HepG2 (cell line): Measurements from ENCODE around the gene TEX29.

Experiments
- AGO2 ChIP-seq: fragments of 200-400 bp; formaldehyde crosslinking; optimal IDR thresholded peaks from 2 replicates; pipeline ENCODE3; 2017; ENCODE audit warnings: mild to moderate bottlenecking, low read depth, low read length, moderate library complexity
- ATF7 ChIP-seq, 2 experiments: fragments of 450-650 bp in 1 of 2; sonication (generic) in 1 of 2; formaldehyde crosslinking in 1 of 2; IDR thresholded peaks; 2 replicates each; pipeline versions ENCODE4 v1.4.0 to v1.6.1; 2016 to 2020; ENCODE audit warnings: antibody characterized with exemption in 1 of 2, mild to moderate bottlenecking in 1 of 2, missing genetic modification reagents in 1 of 2
- BRCA1 ChIP-seq: sonication (generic); formaldehyde crosslinking; IDR thresholded peaks from 2 replicates; pipeline ENCODE4 v1.4.0; 2020; ENCODE audit warnings: missing genetic modification reagents
- CTCF ChIP-seq: sonication (generic); formaldehyde crosslinking; IDR thresholded peaks from 2 replicates; pipeline ENCODE4 v1.5.0; 2020; ENCODE audit warnings: mild to moderate bottlenecking, missing genetic modification reagents, moderate library complexity
- JDP2 ChIP-seq: sonication (generic); formaldehyde crosslinking; IDR thresholded peaks from 2 replicates; pipeline ENCODE4 v1.8.1; 2022; ENCODE audit warnings: missing genetic modification reagents, borderline replicate concordance
- KLF16 ChIP-seq, 2 experiments: sonication (generic) in 1 of 2; formaldehyde crosslinking in 1 of 2; IDR thresholded peaks; 2 replicates each; pipeline versions ENCODE4 v1.6.1 to v1.8.0; 2016 to 2023; ENCODE audit warnings: missing genetic modification reagents in 2 of 2, missing compliant biosample characterization in 1 of 2
- SNAPC2 ChIP-seq: sonication (generic); formaldehyde crosslinking; IDR thresholded peaks from 2 replicates; pipeline ENCODE4 v1.8.1; 2022; ENCODE audit warnings: mild to moderate bottlenecking, missing genetic modification reagents
- XBP1 ChIP-seq: sonication (generic); formaldehyde crosslinking; IDR thresholded peaks from 2 replicates; pipeline ENCODE4 v1.5.0; 2020; ENCODE audit warnings: missing genetic modification reagents
- ZNF317 ChIP-seq: sonication (generic); formaldehyde crosslinking; IDR thresholded peaks from 2 replicates; pipeline ENCODE4 v1.5.0; 2020; ENCODE audit warnings: mild to moderate bottlenecking, missing genetic modification reagents
- ZNF496 ChIP-seq: sonication (generic); formaldehyde crosslinking; IDR thresholded peaks from 2 replicates; pipeline ENCODE4 v1.8.1; 2023; ENCODE audit warnings: mild to moderate bottlenecking, moderate library complexity, missing genetic modification reagents; ENCODE audit not compliant: insufficient replicate concordance
- ZNF713 ChIP-seq: sonication (generic); formaldehyde crosslinking; IDR thresholded peaks from 2 replicates; pipeline ENCODE4 v1.4.0; 2020; ENCODE audit warnings: mild to moderate bottlenecking, missing genetic modification reagents
- ZSCAN29 ChIP-seq: sonication (generic); formaldehyde crosslinking; conservative IDR thresholded peaks from 2 replicates; pipeline ENCODE4 v1.4.0; 2020; ENCODE audit warnings: mild to moderate bottlenecking, missing genetic modification reagents
- TF ChIP-seq, protein P1 (sequence below): IDR thresholded peaks from 2 replicates; pipeline ENCODE4 v1.6.1; 2016
- TF ChIP-seq, protein P2 (sequence below): sonication (generic); formaldehyde crosslinking; IDR thresholded peaks from 2 replicates; pipeline ENCODE4 v1.4.0; 2020; ENCODE audit warnings: missing genetic modification reagents

GRCh38 chr13:111365149-111366005 is 44.9 kb downstream of the TEX29 start:
- TF ChIP-seq XBP1 (CRISPR knock-in tag), result no peak
- no peak for TF ChIP-seq CTCF (CRISPR knock-in tag)
- TF ChIP-seq SNAPC2 (CRISPR knock-in tag), result no peak
- TF ChIP-seq, protein P1, sequence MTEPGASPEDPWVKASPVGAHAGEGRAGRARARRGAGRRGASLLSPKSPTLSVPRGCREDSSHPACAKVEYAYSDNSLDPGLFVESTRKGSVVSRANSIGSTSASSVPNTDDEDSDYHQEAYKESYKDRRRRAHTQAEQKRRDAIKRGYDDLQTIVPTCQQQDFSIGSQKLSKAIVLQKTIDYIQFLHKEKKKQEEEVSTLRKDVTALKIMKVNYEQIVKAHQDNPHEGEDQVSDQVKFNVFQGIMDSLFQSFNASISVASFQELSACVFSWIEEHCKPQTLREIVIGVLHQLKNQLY (CRISPR knock-in tag), result no peak
- TF ChIP-seq AGO2, result no peak
- TF ChIP-seq ZNF713 (CRISPR knock-in tag), result no peak
- no peak for TF ChIP-seq ATF7 (IDR thresholded peaks at IDR 0.05)
- TF ChIP-seq ATF7 (CRISPR knock-in tag; IDR thresholded peaks at IDR 0.05), result no peak
- no peak for TF ChIP-seq JDP2 (CRISPR knock-in tag)
- no peak for TF ChIP-seq KLF16 (CRISPR knock-in tag; IDR thresholded peaks at IDR 0.05)
- TF ChIP-seq ZSCAN29 (CRISPR knock-in tag), result no peak
- no peak for TF ChIP-seq ZNF317 (CRISPR knock-in tag)
- no peak for TF ChIP-seq ZNF496 (CRISPR knock-in tag)
- TF ChIP-seq BRCA1 (CRISPR knock-in tag), result no peak
- TF ChIP-seq, protein P2, sequence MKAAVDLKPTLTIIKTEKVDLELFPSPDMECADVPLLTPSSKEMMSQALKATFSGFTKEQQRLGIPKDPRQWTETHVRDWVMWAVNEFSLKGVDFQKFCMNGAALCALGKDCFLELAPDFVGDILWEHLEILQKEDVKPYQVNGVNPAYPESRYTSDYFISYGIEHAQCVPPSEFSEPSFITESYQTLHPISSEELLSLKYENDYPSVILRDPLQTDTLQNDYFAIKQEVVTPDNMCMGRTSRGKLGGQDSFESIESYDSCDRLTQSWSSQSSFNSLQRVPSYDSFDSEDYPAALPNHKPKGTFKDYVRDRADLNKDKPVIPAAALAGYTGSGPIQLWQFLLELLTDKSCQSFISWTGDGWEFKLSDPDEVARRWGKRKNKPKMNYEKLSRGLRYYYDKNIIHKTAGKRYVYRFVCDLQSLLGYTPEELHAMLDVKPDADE (CRISPR knock-in tag), result no peak
